Endothelial cell of umbilical vein (primary cell): ENCODE measurements around the gene NR5A2.

Source experiments
- CTCF ChIP-seq, 2 donors: IDR thresholded peaks; 1 replicate in 1 of 2; 2 replicates in 1 of 2; pipeline ENCODE4 v1.5.1; 2011; ENCODE audit warnings: low read length in 2 of 2, mild to moderate bottlenecking in 2 of 2, moderate library complexity in 2 of 2, control low read depth in 1 of 2, inconsistent platforms in 1 of 2, low read depth in 1 of 2; ENCODE audit not compliant: insufficient read depth in 1 of 2; ENCODE audit errors: extremely low read depth in 1 of 2
- EZH2 ChIP-seq: IDR thresholded peaks from 2 replicates; pipeline ENCODE4 v1.6.1; 2012; ENCODE audit warnings: borderline replicate concordance, low read depth, mild to moderate bottlenecking, moderate library complexity, low read length, inconsistent platforms; ENCODE audit not compliant: severe bottlenecking
- POLR2AphosphoS5 ChIP-seq: IDR thresholded peaks from 2 replicates; pipeline ENCODE4 v1.6.1; 2012; ENCODE audit warnings: low read depth, mild to moderate bottlenecking, control low read depth, low read length, moderate library complexity; ENCODE audit not compliant: insufficient read depth

DNA sequence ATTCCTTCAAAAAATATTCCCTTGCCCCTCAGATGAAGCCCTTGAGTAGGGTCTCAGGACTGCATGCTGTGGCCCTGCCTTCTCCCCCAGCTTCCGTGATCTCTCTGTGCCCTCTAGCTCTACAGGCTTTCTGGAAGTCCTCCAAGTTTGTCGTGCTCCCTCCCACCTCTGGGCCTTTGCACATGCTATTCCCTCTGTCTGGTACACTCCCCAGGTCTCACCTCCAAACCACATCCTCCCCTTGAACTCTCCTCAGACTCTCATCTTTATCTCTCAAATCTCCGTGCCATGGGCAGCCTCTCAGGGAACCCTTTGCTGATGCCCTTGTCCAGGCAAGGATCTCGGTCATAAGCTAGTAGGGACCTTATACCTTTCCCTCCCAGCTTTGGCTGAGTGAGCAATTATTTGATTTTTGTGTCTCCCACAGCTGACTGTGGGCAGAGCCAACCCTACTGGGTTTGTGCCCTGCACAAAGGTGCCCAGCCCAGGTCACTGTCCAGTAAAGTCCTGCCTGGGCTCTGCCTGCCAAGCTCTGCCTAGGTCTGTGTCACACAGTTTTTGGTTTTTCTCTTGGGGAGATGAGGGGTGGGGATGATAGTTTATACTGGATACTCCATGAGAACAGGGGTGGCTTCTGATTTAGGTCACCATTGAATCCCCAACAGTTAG is 194.2 kb downstream of the NR5A2 start:
- TF ChIP-seq POLR2AphosphoS5 (no peak), CTCF (IDR thresholded peaks at IDR 0.05; ENCODE audit: extremely low read depth in 1 of 2, insufficient read depth in 1 of 2, low read depth in 1 of 2, low read length in 2 of 2) (no peak), EZH2 (no peak)
